LNCaP clone FGC (cell line): ENCODE results near the gene S100A1.

Experiments
- DNase-seq: peaks from one replicate; pipeline ENCODE4 v3.0.0-alpha.2; 2011; ENCODE audit warnings: low read depth
- H3K4me3 ChIP-seq: 2 replicates; pipeline ENCODE4 v1.5.1; 2011; ENCODE audit warnings: mild to moderate bottlenecking, low read depth, low read length, control low read depth
- CTCF ChIP-seq: IDR thresholded peaks from 2 replicates; pipeline ENCODE4 v1.5.1; 2012; ENCODE audit warnings: mild to moderate bottlenecking; ENCODE audit not compliant: control insufficient read depth, insufficient read depth; ENCODE audit errors: extremely low read depth

The S100A1 gene

GRCh38 chr1:153602749-153603148 lies 25.5 kb upstream of the S100A1 start:
- no peak for DNase-seq
- no peak for TF ChIP-seq CTCF
- no peak overlapping the region for H3K4me3 ChIP-seq

GRCh38 chr1:153606194-153606593 lies 22.0 kb upstream of the S100A1 start:
- DNase-seq: no peak
- TF ChIP-seq CTCF: no peak
- no peak overlapping the region for H3K4me3 ChIP-seq

- no peak overlapping the region for H3K4me3 ChIP-seq
- no peak for TF ChIP-seq CTCF
- no peak for DNase-seq
Observed at GRCh38 chr1:153607381-153607780, 20.9 kb upstream of the S100A1 start.

- TF ChIP-seq CTCF: no peak
- H3K4me3 ChIP-seq: no peak overlapping the region
- DNase-seq: no peak
Observed at GRCh38 chr1:153608089-153608682, 20.0 kb upstream of the S100A1 start.

GRCh38 chr1:153608742-153609584 lies 19.3 kb upstream of the S100A1 start:
- DNase-seq: no peak
- TF ChIP-seq CTCF: no peak
- no peak overlapping the region for H3K4me3 ChIP-seq

GRCh38 chr1:153609585-153609907 lies 18.7 kb upstream of the S100A1 start:
- no peak for TF ChIP-seq CTCF
- H3K4me3 ChIP-seq: no peak overlapping the region
- no peak for DNase-seq
